HepG2 (cell line): ENCODE measurements around the gene SNX9. TPM values are rescaled to one million over a fixed set of nuclear protein-coding genes. Genes with fewer than 3 reads are reported as not detected.
A peak's percentile ranks its signal among the peaks of the same experiment; 100 is the strongest.

Experiments used
- AGO1 ChIP-seq: fragments of 200-400 bp; formaldehyde crosslinking; IDR thresholded peaks from 2 replicates; pipeline ENCODE4 v1.6.1; 2017; ENCODE audit warnings: mild to moderate bottlenecking, low read depth, low read length, moderate library complexity; ENCODE audit not compliant: poor library complexity, severe bottlenecking
- CEBPG ChIP-seq: IDR thresholded peaks from 2 replicates; pipeline ENCODE4 v1.6.1; 2016
- CTCF ChIP-seq: sonication (generic); formaldehyde crosslinking; IDR thresholded peaks from 2 replicates; pipeline ENCODE4 v1.5.0; 2020; ENCODE audit warnings: mild to moderate bottlenecking, missing genetic modification reagents, moderate library complexity
- EZH2 ChIP-seq: conservative IDR thresholded peaks from 2 replicates; pipeline ENCODE4 v1.6.1; 2012; ENCODE audit warnings: mild to moderate bottlenecking, low read depth, low read length, moderate library complexity
- FOXK2 ChIP-seq: fragments of 450-650 bp; IDR thresholded peaks from 2 replicates; pipeline ENCODE4 v1.6.1; 2016
- GTF3A ChIP-seq: sonication (generic); formaldehyde crosslinking; conservative IDR thresholded peaks from 2 replicates; pipeline ENCODE4 v1.4.0; 2020; ENCODE audit warnings: mild to moderate bottlenecking, missing genetic modification reagents
- HNRNPK ChIP-seq: fragments of 200-400 bp; formaldehyde crosslinking; IDR thresholded peaks from 2 replicates; pipeline ENCODE4 v1.6.1; 2018; ENCODE audit warnings: low read length, low read depth, moderate library complexity, mild to moderate bottlenecking; ENCODE audit not compliant: poor library complexity, severe bottlenecking
- IKZF4 ChIP-seq: sonication (generic); formaldehyde crosslinking; IDR thresholded peaks from 2 replicates; pipeline ENCODE4 v1.5.1; 2020; ENCODE audit warnings: borderline replicate concordance, mild to moderate bottlenecking, low read depth, missing genetic modification reagents; ENCODE audit errors: not compliant biosample characterization
- NR2F2 ChIP-seq: IDR thresholded peaks from 2 replicates; pipeline ENCODE4 v1.6.1; 2012; ENCODE audit warnings: low read depth, inconsistent platforms, borderline replicate concordance
- PHB2 ChIP-seq: fragments of 450-650 bp; IDR thresholded peaks from 2 replicates; pipeline ENCODE4 v1.6.1; 2018; ENCODE audit not compliant: partially characterized antibody
- REST ChIP-seq, 2 experiments: IDR thresholded peaks; 2 replicates each; pipeline ENCODE4 v1.6.1; 2011 to 2012; ENCODE audit warnings: low read length in 2 of 2, borderline replicate concordance in 1 of 2, low read depth in 1 of 2, mild to moderate bottlenecking in 1 of 2, moderate library complexity in 1 of 2
- SCMH1 ChIP-seq: sonication (generic); formaldehyde crosslinking; IDR thresholded peaks from 2 replicates; pipeline ENCODE4 v1.9.0; 2021; ENCODE audit warnings: missing genetic modification reagents, mild to moderate bottlenecking, borderline replicate concordance
- STAT5B ChIP-seq: sonication (generic); formaldehyde crosslinking; IDR thresholded peaks from 2 replicates; pipeline ENCODE4 v1.4.0; 2020; ENCODE audit warnings: missing genetic modification reagents
- TFAP4 ChIP-seq: sonication (generic); IDR thresholded peaks from 2 replicates; pipeline ENCODE4 v1.6.1; 2016; ENCODE audit warnings: low read depth, borderline replicate concordance
- ZBTB2 ChIP-seq: sonication (generic); formaldehyde crosslinking; IDR thresholded peaks from 2 replicates; pipeline ENCODE4 v1.8.0; 2022; ENCODE audit warnings: low read depth, missing genetic modification reagents
- ZNF24 ChIP-seq: fragments of 450-650 bp; IDR thresholded peaks from 2 replicates; pipeline ENCODE4 v1.6.1; 2017; ENCODE audit warnings: antibody characterized with exemption, mild to moderate bottlenecking
- ZNF251 ChIP-seq: sonication (generic); formaldehyde crosslinking; IDR thresholded peaks from 2 replicates; pipeline ENCODE4 v1.9.0; 2021; ENCODE audit warnings: mild to moderate bottlenecking, missing genetic modification reagents
- ZNF44 ChIP-seq: sonication (generic); formaldehyde crosslinking; IDR thresholded peaks from 2 replicates; pipeline ENCODE4 v1.5.1; 2020; ENCODE audit warnings: mild to moderate bottlenecking, missing genetic modification reagents
- ZNF501 ChIP-seq: sonication (generic); formaldehyde crosslinking; IDR thresholded peaks from 2 replicates; pipeline ENCODE4 v1.5.1; 2020; ENCODE audit warnings: mild to moderate bottlenecking, moderate library complexity, missing genetic modification reagents
- ZNF547 ChIP-seq: sonication (generic); formaldehyde crosslinking; IDR thresholded peaks from 2 replicates; pipeline ENCODE4 v1.5.1; 2020; ENCODE audit warnings: mild to moderate bottlenecking, missing genetic modification reagents
- polyA plus RNA-seq, 8 experiments: library from polyadenylated mRNA; depleted of rRNA in 3 of 8; stranded (reverse) in 7 of 8; unstranded in 1 of 8; fragments of >200 nt; fragmentation: Illumina TruSeq in 4 of 8; extraction: Trizol in 4 of 8; gene quantifications; 2 replicates each; pipeline versions ENCODE4 v1.2.1 to v1.2.3, GENCODE V29; 2011 to 2016; ENCODE audit warnings: low read depth in 4 of 8, missing spikeins in 1 of 8, mixed read lengths in 1 of 8; ENCODE audit not compliant: insufficient read depth in 1 of 8
- total RNA-seq, 5 experiments: library from RNA; depleted of rRNA; stranded (reverse); fragments of >200 nt; fragmentation: Illumina TruSeq; extraction: Trizol; gene quantifications; 2 replicates each; pipeline ENCODE4 v1.2.3, GENCODE V29; 2016; ENCODE audit warnings: low read depth in 1 of 5
- TF ChIP-seq, protein P1 (sequence below): sonication (generic); formaldehyde crosslinking; IDR thresholded peaks from 2 replicates; pipeline ENCODE4 v1.4.0; 2020; ENCODE audit warnings: missing genetic modification reagents

SNX9 gene
- total and polyA plus RNA-seq, 2 of the 13 experiments (the other 11 are each of a cell fraction or from before 2014, with no cell fraction given), result 21.9 to 36.0 TPM

GRCh38 chr6:157967020-157967419, 144.0 kb downstream of the SNX9 start (continued):
- TF ChIP-seq ZBTB2 (CRISPR knock-in tag) (no peak), PHB2 (no peak), STAT5B (CRISPR knock-in tag) (no peak), AGO1 (no peak), NR2F2 (no peak), ZNF44 (CRISPR knock-in tag) (no peak), ZNF251 (CRISPR knock-in tag) (no peak), HNRNPK (no peak), EZH2 (no peak), CTCF (CRISPR knock-in tag) (0 out of 2 replicates have a peak, but pooled peaks have one; percentile 11), FOXK2 (no peak), REST (IDR thresholded peaks at IDR 0.05; ENCODE audit: borderline replicate concordance in 1 of 2, low read depth in 1 of 2, low read length in 2 of 2) (0 out of 4 replicates have a peak, but pooled peaks of 1 of the 2 experiments have one; percentile 21), ZNF24 (no peak), CEBPG (CRISPR knock-in tag) (no peak), IKZF4 (no peak), ZNF547 (CRISPR knock-in tag) (no peak), GTF3A (no peak), TFAP4 (peak; percentile 17; the same call in 1 of the 2 replicates), SCMH1 (CRISPR knock-in tag) (no peak), ZNF501 (CRISPR knock-in tag) (no peak)
- TF ChIP-seq, protein P1, sequence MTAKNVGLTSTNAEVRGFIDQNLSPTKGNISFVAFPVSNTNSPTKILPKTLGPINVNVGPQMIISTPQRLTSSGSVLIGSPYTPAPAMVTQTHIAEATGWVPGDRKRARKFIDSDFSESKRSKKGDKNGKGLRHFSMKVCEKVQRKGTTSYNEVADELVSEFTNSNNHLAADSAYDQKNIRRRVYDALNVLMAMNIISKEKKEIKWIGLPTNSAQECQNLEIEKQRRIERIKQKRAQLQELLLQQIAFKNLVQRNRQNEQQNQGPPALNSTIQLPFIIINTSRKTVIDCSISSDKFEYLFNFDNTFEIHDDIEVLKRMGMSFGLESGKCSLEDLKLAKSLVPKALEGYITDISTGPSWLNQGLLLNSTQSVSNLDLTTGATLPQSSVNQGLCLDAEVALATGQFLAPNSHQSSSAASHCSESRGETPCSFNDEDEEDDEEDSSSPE, result no peak
